ENCODE results near the gene ANKEF1.

- TF ChIP-seq, protein P1, sequence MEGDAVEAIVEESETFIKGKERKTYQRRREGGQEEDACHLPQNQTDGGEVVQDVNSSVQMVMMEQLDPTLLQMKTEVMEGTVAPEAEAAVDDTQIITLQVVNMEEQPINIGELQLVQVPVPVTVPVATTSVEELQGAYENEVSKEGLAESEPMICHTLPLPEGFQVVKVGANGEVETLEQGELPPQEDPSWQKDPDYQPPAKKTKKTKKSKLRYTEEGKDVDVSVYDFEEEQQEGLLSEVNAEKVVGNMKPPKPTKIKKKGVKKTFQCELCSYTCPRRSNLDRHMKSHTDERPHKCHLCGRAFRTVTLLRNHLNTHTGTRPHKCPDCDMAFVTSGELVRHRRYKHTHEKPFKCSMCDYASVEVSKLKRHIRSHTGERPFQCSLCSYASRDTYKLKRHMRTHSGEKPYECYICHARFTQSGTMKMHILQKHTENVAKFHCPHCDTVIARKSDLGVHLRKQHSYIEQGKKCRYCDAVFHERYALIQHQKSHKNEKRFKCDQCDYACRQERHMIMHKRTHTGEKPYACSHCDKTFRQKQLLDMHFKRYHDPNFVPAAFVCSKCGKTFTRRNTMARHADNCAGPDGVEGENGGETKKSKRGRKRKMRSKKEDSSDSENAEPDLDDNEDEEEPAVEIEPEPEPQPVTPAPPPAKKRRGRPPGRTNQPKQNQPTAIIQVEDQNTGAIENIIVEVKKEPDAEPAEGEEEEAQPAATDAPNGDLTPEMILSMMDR (IDR thresholded peaks at IDR 0.05), result no peak
- TF ChIP-seq EZH2 (IDR thresholded peaks at IDR 0.05; ENCODE audit: borderline replicate concordance, insufficient read depth, low read depth, low read length, poor library complexity, severe bottlenecking), result no peak
Observed at GRCh38 chr20:10059006-10059405, 24.2 kb downstream of the ANKEF1 start.
